ENCODE data around the gene CELF2.

The CELF2 gene

GRCh38 chr10:11045487-11045886 lies 27.8 kb downstream of the CELF2 start:
- no peak for DNase-seq (ENCODE audit: low read depth)
- no peak for TF ChIP-seq CTCF (IDR thresholded peaks at IDR 0.05; ENCODE audit: insufficient read depth, low read depth, low read length, missing control alignments)
- no peak overlapping the region for H3K4me3 ChIP-seq (ENCODE audit: low read length)

- DNase-seq (ENCODE audit: low read depth): no peak
- no peak overlapping the region for H3K4me3 ChIP-seq (ENCODE audit: low read length)
- no peak for TF ChIP-seq CTCF (IDR thresholded peaks at IDR 0.05; ENCODE audit: insufficient read depth, low read depth, low read length, missing control alignments)
These were observed 28.5 kb downstream of the CELF2 start for GRCh38 chr10:11045995-11046775.

GRCh38 chr10:11046776-11047160 lies 29.1 kb downstream of the CELF2 start:
- no peak overlapping the region for H3K4me3 ChIP-seq (ENCODE audit: low read length)
- DNase-seq (ENCODE audit: low read depth): no peak
- TF ChIP-seq CTCF (IDR thresholded peaks at IDR 0.05; ENCODE audit: insufficient read depth, low read depth, low read length, missing control alignments): no peak

GRCh38 chr10:11048707-11049278 lies 31.1 kb downstream of the CELF2 start:
- no peak for TF ChIP-seq CTCF (IDR thresholded peaks at IDR 0.05; ENCODE audit: insufficient read depth, low read depth, low read length, missing control alignments)
- DNase-seq (ENCODE audit: low read depth): no peak
- no peak overlapping the region for H3K4me3 ChIP-seq (ENCODE audit: low read length)

- no peak overlapping the region for H3K4me3 ChIP-seq (ENCODE audit: low read length)
- DNase-seq (ENCODE audit: low read depth): no peak
- TF ChIP-seq CTCF (IDR thresholded peaks at IDR 0.05; ENCODE audit: insufficient read depth, low read depth, low read length, missing control alignments): no peak
These were observed 32.1 kb downstream of the CELF2 start for GRCh38 chr10:11049806-11050205.

- TF ChIP-seq CTCF (IDR thresholded peaks at IDR 0.05; ENCODE audit: insufficient read depth, low read depth, low read length, missing control alignments): no peak
- no peak overlapping the region for H3K4me3 ChIP-seq (ENCODE audit: low read length)
- no peak for DNase-seq (ENCODE audit: low read depth)
These were observed 32.9 kb downstream of the CELF2 start for GRCh38 chr10:11050301-11051287.

Measured in epithelial cell of esophagus (primary cell).